Natural killer cell treated with Interleukin-12 subunit alpha and Interleukin-12 subunit beta and Interleukin-15 and Interleukin-18, amount 100 ng/mL, for 72 hours (primary cell): Measurements from ENCODE around the gene RMDN3. TPM values are rescaled to one million over a fixed set of nuclear protein-coding genes. Genes with fewer than 3 reads are reported as not detected.

Experiments
- ATAC-seq, 2 donors: fragments of 150-1000 bp; cut with Tn5 transposase in 1 of 2; sonication (Bioruptor Pico), chemical (Tn5 transposase) in 1 of 2; 2 replicates each; pipeline ENCODE4 v1.10.0; 2021
- DNase-seq: peaks from one replicate; pipeline ENCODE4 v3.0.0; 2022; ENCODE audit warnings: low spot score
- H3K27ac Mint-ChIP-seq, 2 donors: 1 replicate in 1 of 2; 2 replicates in 1 of 2; pipeline ENCODE4 v1.8.0; 2022; ENCODE audit warnings: mixed read lengths in 2 of 2, mild to moderate bottlenecking in 1 of 2, moderate library complexity in 1 of 2
- H3K27me3 Mint-ChIP-seq, 2 donors: 1 replicate in 1 of 2; 2 replicates in 1 of 2; pipeline ENCODE4 v1.8.0; 2022; ENCODE audit warnings: mixed read lengths in 2 of 2
- H3K36me3 Mint-ChIP-seq: one replicate; pipeline ENCODE4 v1.8.0; 2022; ENCODE audit warnings: mixed read lengths
- H3K4me1 Mint-ChIP-seq, 2 donors: 1 replicate in 1 of 2; 2 replicates in 1 of 2; pipeline ENCODE4 v1.8.0; 2022; ENCODE audit warnings: low read depth in 2 of 2, mixed read lengths in 2 of 2, mild to moderate bottlenecking in 1 of 2
- H3K4me3 Mint-ChIP-seq: one replicate; pipeline ENCODE4 v1.8.0; 2022; ENCODE audit warnings: mixed read lengths
- H3K9me3 Mint-ChIP-seq: 2 replicates; pipeline ENCODE4 v1.8.0; 2022; ENCODE audit warnings: mixed read lengths
- total RNA-seq, 2 donors: library from RNA; stranded (reverse); gene quantifications; one replicate each; pipeline ENCODE4 v1.2.3, GENCODE V29; 2022

RMDN3 gene
- total RNA-seq, 2 donors from 2014 or later: 35.9 to 72.6 TPM

- H3K36me3 Mint-ChIP-seq: no peaks in the 10 kb centered on the region
- no peaks in the 10 kb centered on the region for H3K27me3 Mint-ChIP-seq
- H3K9me3 Mint-ChIP-seq: no peaks in the 10 kb centered on the region
- H3K27ac Mint-ChIP-seq: peak overlapping the region; percentile 55 to 89
- ATAC-seq (no peak), DNase-seq (no peak)
- peaks cover 25 to 36% of the 10 kb centered on the region in 2 donors for H3K4me1 Mint-ChIP-seq
- H3K4me3 Mint-ChIP-seq: no peak overlapping the region
These were observed 13.6 kb upstream of the RMDN3 start for GRCh38 chr15:40768521-40769273.

DNA sequence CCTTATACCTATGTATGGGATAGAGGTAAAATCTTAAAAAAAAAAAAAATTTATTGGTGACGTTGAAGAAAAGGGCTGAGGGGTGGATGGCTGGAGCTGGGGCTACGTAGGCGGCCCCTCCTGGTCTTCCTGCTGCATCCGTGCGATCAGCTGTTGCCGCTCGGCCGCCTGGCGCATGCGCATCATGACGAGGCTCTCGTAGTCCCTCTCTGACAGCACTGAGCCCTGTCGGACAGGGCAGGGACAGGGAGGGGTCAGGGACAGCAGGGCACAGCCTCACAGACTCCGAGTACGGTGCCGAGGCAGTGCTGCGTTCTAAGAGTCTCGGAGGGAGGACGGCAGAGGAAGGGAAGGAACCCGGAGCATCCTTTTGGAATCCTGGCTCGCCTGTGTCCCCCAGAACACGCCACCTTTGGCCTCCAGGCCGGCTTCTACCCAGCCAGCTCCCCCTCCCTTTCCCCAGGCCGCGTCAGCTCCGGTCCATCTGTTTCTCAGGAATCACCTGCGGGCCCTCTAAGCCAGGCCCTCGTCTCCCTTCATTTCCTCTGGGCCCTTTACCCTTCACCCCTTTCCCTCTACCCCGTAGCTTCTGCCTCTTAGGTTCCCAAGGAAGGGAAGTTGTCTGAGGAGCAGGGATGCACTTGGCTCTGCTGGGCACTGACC, 12.9 kb upstream of the RMDN3 start:
- Mint-ChIP-seq H3K36me3 (no peaks in the 10 kb centered on the region), H3K4me1 (peaks cover 30 to 36% of the 10 kb centered on the region in 2 donors), H3K4me3 (no peak overlapping the region), H3K9me3 (no peaks in the 10 kb centered on the region), H3K27me3 (no peaks in the 10 kb centered on the region), H3K27ac (peak overlapping the region in 1 of 2 donors; percentile 89)
- DNase-seq: peak; percentile 16
- no peak for ATAC-seq

GRCh38 chr15:40766906-40767837, 12.1 kb upstream of the RMDN3 start:
- ATAC-seq: no peak
- H3K27me3 Mint-ChIP-seq: no peaks in the 10 kb centered on the region
- DNase-seq: peak; percentile 55
- no peak overlapping the region for H3K27ac Mint-ChIP-seq
- H3K4me3 Mint-ChIP-seq: no peak overlapping the region
- no peaks in the 10 kb centered on the region for H3K9me3 Mint-ChIP-seq
- no peaks in the 10 kb centered on the region for H3K36me3 Mint-ChIP-seq
- H3K4me1 Mint-ChIP-seq: peaks cover 30 to 36% of the 10 kb centered on the region in 2 donors

GRCh38 chr15:40766194-40766815, 11.3 kb upstream of the RMDN3 start:
- H3K27ac Mint-ChIP-seq: no peak overlapping the region

DNA sequence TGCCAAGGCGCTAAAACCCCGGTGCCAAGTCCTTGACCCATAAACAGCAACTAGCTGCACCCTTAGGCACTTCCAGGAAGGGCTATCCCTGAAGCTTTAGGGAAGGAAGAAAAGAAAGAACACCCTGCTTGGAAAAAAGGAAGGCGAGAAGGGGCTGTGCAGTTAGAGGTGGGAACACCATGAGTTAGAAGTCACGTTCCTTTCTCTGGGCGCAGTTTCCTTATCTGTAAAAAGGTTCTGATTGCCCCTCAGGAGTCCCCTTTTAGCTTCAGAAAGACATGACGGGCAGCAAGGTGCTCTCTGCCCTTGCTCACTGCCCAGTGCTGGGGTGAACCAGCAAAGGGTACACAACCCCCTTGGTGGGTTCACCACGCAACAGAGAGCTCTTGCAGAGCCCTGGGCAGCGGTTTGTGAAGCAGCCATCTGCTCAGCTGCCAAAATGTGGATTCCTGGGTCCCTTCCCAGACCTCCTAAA, 9.6 kb upstream of the RMDN3 start:
- Mint-ChIP-seq H3K27ac (peak overlapping the region; percentile 62 to 85), H3K9me3 (no peaks in the 10 kb centered on the region), H3K4me3 (peak overlapping the region; percentile 73), H3K36me3 (no peaks in the 10 kb centered on the region), H3K27me3 (no peaks in the 10 kb centered on the region), H3K4me1 (peaks cover 24 to 30% of the 10 kb centered on the region in 2 donors)
- DNase-seq (no peak), ATAC-seq (no peak)

More at GRCh38 chr15:40766194-40766815, 11.3 kb upstream of the RMDN3 start:
- no peak for DNase-seq
- H3K36me3 Mint-ChIP-seq: no peaks in the 10 kb centered on the region
- ATAC-seq: no peak
- no peak overlapping the region for H3K4me3 Mint-ChIP-seq
- no peaks in the 10 kb centered on the region for H3K9me3 Mint-ChIP-seq
- no peaks in the 10 kb centered on the region for H3K27me3 Mint-ChIP-seq
- H3K4me1 Mint-ChIP-seq: peaks cover 30 to 36% of the 10 kb centered on the region in 2 donors

- peak within 1 kb of the TSS; percentile 62 to 85 for H3K27ac Mint-ChIP-seq
- H3K4me1 Mint-ChIP-seq: peaks cover 19 to 25% of the 10 kb centered on the region in 2 donors
- ATAC-seq (peak; percentile 75 to 84), DNase-seq (peak; percentile 78)
- H3K4me3 Mint-ChIP-seq: peak within 1 kb of the TSS; percentile 73
- no peaks in the 10 kb centered on the region for H3K9me3 Mint-ChIP-seq
- H3K27me3 Mint-ChIP-seq: no peaks in the 10 kb centered on the region
- no peaks in the 10 kb centered on the region for H3K36me3 Mint-ChIP-seq
These were observed 9.0 kb upstream of the RMDN3 start, which contains the start of gene GCHFR for GRCh38 chr15:40763801-40764628. TSS of gene GCHFR (plus strand) at chr15:40764068. CDS start at chr15:40764181, 113 bp downstream.

GRCh38 chr15:40762919-40763800, 8.1 kb upstream of the RMDN3 start:
- DNase-seq: peak; percentile 68
- Mint-ChIP-seq H3K9me3 (no peaks in the 10 kb centered on the region), H3K4me3 (peak overlapping the region; percentile 73), H3K36me3 (no peaks in the 10 kb centered on the region), H3K27me3 (no peaks in the 10 kb centered on the region), H3K27ac (peak overlapping the region in 1 of 2 donors; percentile 62), H3K4me1 (peaks cover 14 to 17% of the 10 kb centered on the region in 2 donors)
- ATAC-seq: peak in 1 of 2 donors; percentile 18

DNA sequence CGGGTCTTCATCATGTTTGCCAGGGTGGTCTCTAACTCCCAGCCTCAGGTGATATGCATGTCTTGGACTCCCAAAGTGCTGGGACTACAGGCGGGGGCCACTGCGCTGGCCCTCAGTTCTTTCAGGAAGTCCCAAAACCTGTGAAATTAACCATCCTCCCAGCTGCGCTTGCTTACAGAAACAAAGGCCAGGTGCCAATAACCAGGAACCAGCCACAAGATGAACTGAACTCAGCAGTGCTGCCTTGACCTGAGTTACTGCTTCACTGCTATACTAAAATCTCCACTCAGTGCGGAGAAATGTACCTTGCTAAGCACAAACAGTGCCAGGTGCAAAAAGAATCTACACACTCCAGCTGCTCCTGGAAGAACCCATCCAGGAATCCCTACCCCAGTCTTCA, 4.9 kb upstream of the RMDN3 start:
- no peak overlapping the region for H3K4me3 Mint-ChIP-seq
- DNase-seq (no peak), ATAC-seq (no peak)
- H3K4me1 Mint-ChIP-seq: peaks cover 11 to 14% of the 10 kb centered on the region in 2 donors
- H3K9me3 Mint-ChIP-seq: no peaks in the 10 kb centered on the region
- H3K27me3 Mint-ChIP-seq: no peaks in the 10 kb centered on the region
- H3K27ac Mint-ChIP-seq: no peak overlapping the region
- no peaks in the 10 kb centered on the region for H3K36me3 Mint-ChIP-seq

GRCh38 chr15:40756938-40757337, 1.9 kb upstream of the RMDN3 start:
- H3K36me3 Mint-ChIP-seq: no peaks in the 10 kb centered on the region
- no peaks in the 10 kb centered on the region for H3K27me3 Mint-ChIP-seq
- ATAC-seq (no peak), DNase-seq (no peak)
- no peaks in the 10 kb centered on the region for H3K9me3 Mint-ChIP-seq
- H3K4me3 Mint-ChIP-seq: peak overlapping the region; percentile 26
- H3K4me1 Mint-ChIP-seq: peaks cover 26 to 30% of the 10 kb centered on the region in 2 donors
- H3K27ac Mint-ChIP-seq: peak overlapping the region; percentile 12 to 16

- Mint-ChIP-seq H3K9me3 (no peaks in the 10 kb centered on the region), H3K36me3 (no peaks in the 10 kb centered on the region), H3K4me3 (peak overlapping the region; percentile 95), H3K4me1 (peaks cover 26 to 37% of the 10 kb centered on the region in 2 donors), H3K27me3 (no peaks in the 10 kb centered on the region), H3K27ac (peak overlapping the region; percentile 97 to 99)
- DNase-seq (no peak), ATAC-seq (no peak)
These were observed 756 bp upstream of the RMDN3 start for GRCh38 chr15:40755812-40756208.

GRCh38 chr15:40754574-40754882, 526 bp downstream of the RMDN3 start:
- DNase-seq (no peak), ATAC-seq (peak in 1 of 2 donors; percentile 14)
- H3K4me3 Mint-ChIP-seq: peak overlapping the region; percentile 95
- no peaks in the 10 kb centered on the region for H3K9me3 Mint-ChIP-seq
- peaks cover 26 to 37% of the 10 kb centered on the region in 2 donors for H3K4me1 Mint-ChIP-seq
- H3K36me3 Mint-ChIP-seq: peaks cover 4% of the 10 kb centered on the region
- H3K27ac Mint-ChIP-seq: peak overlapping the region; percentile 97 to 99
- no peaks in the 10 kb centered on the region for H3K27me3 Mint-ChIP-seq

- Mint-ChIP-seq H3K4me3 (no peak overlapping the region), H3K27ac (no peak overlapping the region), H3K9me3 (no peaks in the 10 kb centered on the region), H3K27me3 (no peaks in the 10 kb centered on the region), H3K4me1 (peaks cover 41% of the 10 kb centered on the region in 2 donors), H3K36me3 (peaks cover 4% of the 10 kb centered on the region)
- ATAC-seq (no peak), DNase-seq (no peak)
These were observed 3.3 kb downstream of the RMDN3 start for GRCh38 chr15:40751745-40752144.
